Temporal lobe (tissue), 2 donors: ENCODE results near the gene SPATA31A6. TPM values are rescaled to one million over a fixed set of nuclear protein-coding genes. Genes with fewer than 3 reads are reported as not detected.

Experiments used
- small RNA-seq: library from RNA; depleted of rRNA; stranded (forward); fragments of <200 nt; gene quantifications from one replicate; pipeline ENCODE3, GENCODE V24; 2014; ENCODE audit warnings: low replicate concordance
- total RNA-seq: library from RNA; depleted of rRNA; stranded (reverse); fragments of >200 nt; gene quantifications from one replicate; pipeline ENCODE4 v1.2.3, GENCODE V29; 2014

Gene SPATA31A6
- total RNA-seq, 1 donor from 2014 or later = not detected

Small RNA genes within 50 kb of the gene (small RNA-seq; reads per million reads assigned to genes)
- not detected for gene AL445584.3

Other genes starting within 250 kb of the SPATA31A6 start
- gene CNTNAP3B, start 54.2 kb upstream of the SPATA31A6 start, total RNA-seq = 17.7 TPM